A549 (cell line): ENCODE data around the gene PGS1. TPM values are rescaled to one million over a fixed set of nuclear protein-coding genes. Genes with fewer than 3 reads are reported as not detected.

Experiments
- ATAC-seq, 2 experiments: fragments of 200-7000 bp in 1 of 2; fragments of >200 bp in 1 of 2; cut with Nextera tagmentation in 1 of 2; cut with Tn5 transposase in 1 of 2; 3 replicates each; pipeline versions ENCODE4 v1.8.0 to v1.9.1; 2018 to 2020; ENCODE audit warnings: mild to moderate bottlenecking in 1 of 2, moderate library complexity in 1 of 2
- CTCF ChIA-PET: fragments of 300-600 bp; sonication (Branson Sonifier 250); formaldehyde crosslinking; extraction: SDS; loops from one replicate; lab custom pipeline; 2021; ENCODE audit warnings: antibody characterized with exemption, inconsistent platforms; lab: Yijun Ruan, JAX
- POLR2A ChIA-PET: fragments of 350-600 bp; formaldehyde crosslinking; extraction: SDS; loops from one replicate; lab custom pipeline; 2021; ENCODE audit warnings: antibody characterized with exemption, inconsistent platforms; lab: Yijun Ruan, JAX
- DNase-seq, 2 experiments: peaks; one replicate each; pipeline versions ENCODE4 v3.0.0 to v3.0.0-alpha.2; 2011 to 2016; ENCODE audit warnings: low read depth in 1 of 2, low spot score in 1 of 2
- FAIRE-seq: peaks from 2 replicates; lab custom pipeline; 2011; peaks lifted over from hg19 to GRCh38; lab: Jason Lieb, UNC
- H3K27ac ChIP-seq, 2 experiments: fragments of >200 bp; sonication (Bioruptor Twin); formaldehyde crosslinking; 3 replicates each; pipeline ENCODE4 v1.5.1; 2016 to 2017
- H3K4me1 ChIP-seq: fragments of >200 bp; sonication (Bioruptor Twin); formaldehyde crosslinking; 3 replicates; pipeline ENCODE4 v1.6.1; 2016
- H3K4me2 ChIP-seq: fragments of >200 bp; sonication (Bioruptor Twin); formaldehyde crosslinking; 3 replicates; pipeline ENCODE4 v1.6.1; 2016
- H3K4me3 ChIP-seq: fragments of >200 bp; sonication (Bioruptor Twin); formaldehyde crosslinking; 3 replicates; pipeline ENCODE4 v1.5.1; 2016
- H3K9me3 ChIP-seq: fragments of >200 bp; sonication (Bioruptor Twin); formaldehyde crosslinking; 3 replicates; pipeline ENCODE4 v1.6.1; 2016
- CEBPB ChIP-seq, 2 experiments: fragments of >200 bp in 1 of 2; sonication (Bioruptor Twin) in 1 of 2; formaldehyde crosslinking in 1 of 2; IDR thresholded peaks; 2 replicates each; pipeline ENCODE4 v1.6.1; 2012 to 2016
- GATA3 ChIP-seq: IDR thresholded peaks from 2 replicates; pipeline ENCODE4 v1.6.1; 2012; ENCODE audit warnings: borderline replicate concordance
- HDAC2 ChIP-seq: fragments of 200-600 bp; sonication (generic); IDR thresholded peaks from 2 replicates; pipeline ENCODE4 v1.6.1; 2016
- KDM5A ChIP-seq: fragments of 200-600 bp; sonication (generic); IDR thresholded peaks from 2 replicates; pipeline ENCODE4 v1.6.1; 2016; ENCODE audit warnings: antibody characterized with exemption, mild to moderate bottlenecking
- POLR2AphosphoS2 ChIP-seq: conservative IDR thresholded peaks from 2 replicates; pipeline ENCODE4 v1.6.1; 2012; ENCODE audit warnings: low read length, improper control_type of control experiment, inconsistent platforms
- RCOR1 ChIP-seq: fragments of 150-350 bp; IDR thresholded peaks from 2 replicates; pipeline ENCODE4 v1.6.1; 2014; ENCODE audit warnings: antibody characterized with exemption, low read length, low read depth
- SMC3 ChIP-seq: fragments of >200 bp; sonication (Bioruptor Twin); formaldehyde crosslinking; IDR thresholded peaks from 3 replicates; pipeline ENCODE4 v1.6.1; 2018; ENCODE audit warnings: inconsistent platforms
- TP53 ChIP-seq: fragments of 250-450 bp; sonication (Bioruptor Pico); IDR thresholded peaks from 2 replicates; pipeline ENCODE4 v1.5.0; 2021; ENCODE audit warnings: mild to moderate bottlenecking, moderate library complexity
- WGBS: methylation state at CpG from one replicate; pipeline ENCODE4 v1.1.6; 2017; ENCODE audit errors: missing lambda C conversion rate; 5-methylcytosine and 5-hydroxymethylcytosine counted together
- polyA plus RNA-seq, 4 experiments: library from polyadenylated mRNA; depleted of rRNA in 3 of 4; stranded (reverse); fragments of >200 nt; fragmentation: RNase III in 1 of 4; extraction: RNeasy Plus Mini Kit Qiagen cat#74134 plus additional on column Dnase treatment in 1 of 4; gene quantifications; 2 replicates in 3 of 4; 3 replicates in 1 of 4; pipeline ENCODE4 v1.2.3, GENCODE V29; 2011 to 2017
- small RNA-seq, 6 experiments: library from RNA; depleted of rRNA; stranded (forward); fragments of <200 nt; gene quantifications; one replicate each; pipeline ENCODE3, GENCODE V24; 2012

PGS1 gene
- polyA plus RNA-seq, 2 of the 4 experiments (the other 2 are of a cell fraction) = 23.7 to 29.5 TPM

DNA sequence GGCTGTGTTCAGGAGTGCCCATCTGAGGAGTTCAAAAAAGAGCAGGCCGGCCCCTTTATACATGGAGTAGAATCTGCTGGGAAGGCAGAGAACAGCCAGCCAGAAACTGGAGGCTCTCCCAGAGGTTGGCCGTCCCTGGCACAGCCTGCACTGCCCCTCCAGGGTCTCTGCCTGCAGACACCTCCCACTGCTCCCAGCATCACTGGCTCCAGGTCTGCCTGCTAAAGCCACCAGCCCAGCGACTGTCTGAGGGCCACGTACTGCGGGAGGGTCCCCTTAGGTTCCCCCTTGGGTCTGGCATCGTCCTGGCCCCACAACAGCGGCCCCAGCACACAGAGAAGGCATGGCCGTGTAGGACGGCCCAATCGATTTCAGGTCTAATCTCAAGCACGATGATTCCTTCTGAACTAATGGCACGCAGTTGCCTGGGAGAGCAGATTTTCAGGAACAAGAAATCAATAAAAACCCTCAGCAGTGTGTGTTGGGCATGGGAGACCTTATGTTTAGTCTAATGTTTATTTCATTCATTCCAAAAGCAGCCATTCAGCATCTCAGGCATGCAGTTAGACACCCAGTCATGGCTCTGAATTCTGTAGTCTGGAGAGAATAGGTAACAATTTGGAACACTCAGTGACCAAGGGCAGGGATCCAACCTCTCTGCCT is 95.6 kb downstream of the PGS1 start:
- no peaks in the 10 kb centered on the region for H3K4me1 ChIP-seq
- TF ChIP-seq SMC3 (no peak), TP53 (no peak), KDM5A (no peak), HDAC2 (no peak), GATA3 (no peak), CEBPB (IDR thresholded peaks at IDR 0.05) (no peak), RCOR1 (no peak), POLR2AphosphoS2 (no peak)
- CTCF ChIA-PET = no interaction called here
- H3K4me2 ChIP-seq = no peak overlapping the region
- H3K4me3 ChIP-seq = no peak overlapping the region
- FAIRE-seq = no peak
- POLR2A ChIA-PET = interaction anchor here (0.6 kb wide), 1 partner anchor 98 kb away, joined by 3 read pairs; no protein-coding TSS in a partner anchor
- 79% methylated on average over 11 of the region's 12 CpGs for WGBS
- no peak for DNase-seq
- H3K9me3 ChIP-seq = peaks cover 3% of the 10 kb centered on the region; the same call in 1 of the 3 replicates
- H3K27ac ChIP-seq = no peak overlapping the region
- peak; percentile 15 to 41; a peak in 4 of 6 replicates for ATAC-seq

Small RNAs within 50 kb of the gene (small RNA-seq; reads per million reads assigned to genes)
- gene RF00415 = 0 reads per million in 6 experiments
- gene RN7SL236P = 0 reads per million in 6 experiments

Other genes with a start within 250 kb of the PGS1 start
- gene TMC6, start 249.9 kb upstream of the PGS1 start, polyA plus RNA-seq (2011; rRNA removed) = 4.7 and 5.1 TPM in 2 replicates
- gene TMC6, start 249.9 kb upstream of the PGS1 start, polyA plus RNA-seq (2017; fragmentation: RNase III; extraction: RNeasy Plus Mini Kit Qiagen cat#74134 plus additional on column Dnase treatment) = 9.1 to 10.2 TPM (median 9.4 TPM) in 3 replicates
- gene TMC8, start 247.9 kb upstream of the PGS1 start, polyA plus RNA-seq (2011; rRNA removed) = 0.14 and 0.19 TPM in 2 replicates
- 0.16 to 0.32 TPM (median 0.26 TPM) in 3 replicates for gene TMC8, start 247.9 kb upstream of the PGS1 start, polyA plus RNA-seq (2017; fragmentation: RNase III; extraction: RNeasy Plus Mini Kit Qiagen cat#74134 plus additional on column Dnase treatment)
- not detected in 2 replicates for gene C17orf99, start 232.3 kb upstream of the PGS1 start, polyA plus RNA-seq (2011; rRNA removed)
- not detected in 3 replicates for gene C17orf99, start 232.3 kb upstream of the PGS1 start, polyA plus RNA-seq (2017; fragmentation: RNase III; extraction: RNeasy Plus Mini Kit Qiagen cat#74134 plus additional on column Dnase treatment)
- gene SYNGR2, start 210.1 kb upstream of the PGS1 start, polyA plus RNA-seq (2011; rRNA removed) = 113 and 133 TPM in 2 replicates
- gene SYNGR2, start 210.1 kb upstream of the PGS1 start, polyA plus RNA-seq (2017; fragmentation: RNase III; extraction: RNeasy Plus Mini Kit Qiagen cat#74134 plus additional on column Dnase treatment) = 102 to 108 TPM (median 106 TPM) in 3 replicates
- 86.1 and 90.9 TPM in 2 replicates for gene TK1, start 191.6 kb upstream of the PGS1 start, polyA plus RNA-seq (2011; rRNA removed)
- 342 to 380 TPM (median 355 TPM) in 3 replicates for gene TK1, start 191.6 kb upstream of the PGS1 start, polyA plus RNA-seq (2017; fragmentation: RNase III; extraction: RNeasy Plus Mini Kit Qiagen cat#74134 plus additional on column Dnase treatment)
- gene AFMID, start 191.3 kb upstream of the PGS1 start, polyA plus RNA-seq (2011; rRNA removed) = 33.4 and 59.8 TPM in 2 replicates
- 43.4 to 46.0 TPM (median 45.2 TPM) in 3 replicates for gene AFMID, start 191.3 kb upstream of the PGS1 start, polyA plus RNA-seq (2017; fragmentation: RNase III; extraction: RNeasy Plus Mini Kit Qiagen cat#74134 plus additional on column Dnase treatment)
- gene BIRC5, start 164.4 kb upstream of the PGS1 start, polyA plus RNA-seq (2011; rRNA removed) = 45.4 and 51.9 TPM in 2 replicates
- gene BIRC5, start 164.4 kb upstream of the PGS1 start, polyA plus RNA-seq (2017; fragmentation: RNase III; extraction: RNeasy Plus Mini Kit Qiagen cat#74134 plus additional on column Dnase treatment) = 93.5 to 116 TPM (median 109 TPM) in 3 replicates
- not detected in 2 replicates for gene TMEM235, start 147.0 kb upstream of the PGS1 start, polyA plus RNA-seq (2011; rRNA removed)
- gene TMEM235, start 147.0 kb upstream of the PGS1 start, polyA plus RNA-seq (2017; fragmentation: RNase III; extraction: RNeasy Plus Mini Kit Qiagen cat#74134 plus additional on column Dnase treatment) = not detected in 3 replicates
- gene SOCS3, start 18.6 kb upstream of the PGS1 start, polyA plus RNA-seq (2011; rRNA removed) = 13.3 and 14.7 TPM in 2 replicates
- 10.9 to 13.5 TPM (median 11.5 TPM) in 3 replicates for gene SOCS3, start 18.6 kb upstream of the PGS1 start, polyA plus RNA-seq (2017; fragmentation: RNase III; extraction: RNeasy Plus Mini Kit Qiagen cat#74134 plus additional on column Dnase treatment)
- gene DNAH17, start 198.7 kb downstream of the PGS1 start, polyA plus RNA-seq (2011; rRNA removed) = 0.21 and 0.46 TPM in 2 replicates
- gene DNAH17, start 198.7 kb downstream of the PGS1 start, polyA plus RNA-seq (2017; fragmentation: RNase III; extraction: RNeasy Plus Mini Kit Qiagen cat#74134 plus additional on column Dnase treatment) = 0.26 to 0.49 TPM (median 0.39 TPM) in 3 replicates